Neural progenitor cell (in vitro differentiated cells): Measurements from ENCODE around the gene KCNAB1. TPM values are rescaled to one million over a fixed set of nuclear protein-coding genes. Genes with fewer than 3 reads are reported as not detected.
A peak's percentile ranks its signal among the peaks of the same experiment; 100 is the strongest.

ENCODE experiments used
- DNase-seq: peaks from one replicate; pipeline ENCODE4 v3.0.0-alpha.2; 2016; ENCODE audit warnings: low spot score
- H2AFZ ChIP-seq: fragments of 200-600 bp; sonication (generic); replicated peaks from 2 replicates; pipeline ENCODE4 v1.6.1; 2016; ENCODE audit warnings: antibody characterized with exemption
- H3F3A ChIP-seq: fragments of 200-600 bp; sonication (generic); 2 replicates; pipeline ENCODE4 v1.6.1; 2016; ENCODE audit warnings: antibody characterized with exemption, low read depth
- H3K27ac ChIP-seq: fragments of 200-600 bp; sonication (generic); 2 replicates; pipeline ENCODE4 v1.5.1; 2016; ENCODE audit warnings: mild to moderate bottlenecking
- H3K27me3 ChIP-seq: fragments of 200-600 bp; sonication (generic); 2 replicates; pipeline ENCODE4 v1.6.1; 2016; ENCODE audit warnings: mild to moderate bottlenecking, moderate library complexity
- H3K36me3 ChIP-seq: fragments of 200-600 bp; sonication (generic); 2 replicates; pipeline ENCODE4 v1.5.1; 2016
- H3K4me1 ChIP-seq: fragments of 200-600 bp; sonication (generic); 2 replicates; pipeline ENCODE4 v1.6.1; 2016; ENCODE audit warnings: mixed run types
- H3K4me2 ChIP-seq: fragments of 200-600 bp; sonication (generic); 2 replicates; pipeline ENCODE4 v1.6.1; 2016
- H3K4me3 ChIP-seq: fragments of 200-600 bp; sonication (generic); 2 replicates; pipeline ENCODE4 v1.5.1; 2016
- H3K79me2 ChIP-seq: fragments of 200-600 bp; sonication (generic); 2 replicates; pipeline ENCODE4 v1.6.1; 2016; ENCODE audit warnings: low read depth
- H3K9ac ChIP-seq: fragments of 200-600 bp; sonication (generic); 2 replicates; pipeline ENCODE4 v1.6.1; 2016
- H3K9me3 ChIP-seq: fragments of 200-600 bp; sonication (generic); 2 replicates; pipeline ENCODE4 v1.5.1; 2016; ENCODE audit warnings: low read depth
- H4K20me1 ChIP-seq: fragments of 200-600 bp; sonication (generic); 2 replicates; pipeline ENCODE4 v1.6.1; 2016; ENCODE audit warnings: low read depth
- H3K27ac Mint-ChIP-seq: 3 replicates; pipeline ENCODE4 v1.8.0; 2021; ENCODE audit warnings: mixed read lengths
- H3K27me3 Mint-ChIP-seq: 2 replicates; pipeline ENCODE4 v1.8.0; 2022; ENCODE audit warnings: low read depth, mild to moderate bottlenecking, inconsistent platforms, moderate library complexity, mixed read lengths; ENCODE audit not compliant: insufficient read depth
- H3K36me3 Mint-ChIP-seq: 3 replicates; pipeline ENCODE4 v1.8.0; 2021; ENCODE audit warnings: mixed read lengths
- H3K4me1 Mint-ChIP-seq: 3 replicates; pipeline ENCODE4 v1.8.0; 2021; ENCODE audit warnings: mixed read lengths
- H3K4me3 Mint-ChIP-seq: 3 replicates; pipeline ENCODE4 v1.8.0; 2021; ENCODE audit warnings: mild to moderate bottlenecking, moderate library complexity, mixed read lengths
- H3K9me3 Mint-ChIP-seq: 3 replicates; pipeline ENCODE4 v1.8.0; 2020; ENCODE audit warnings: mixed read lengths
- CTCF ChIP-seq: fragments of 200-600 bp; sonication (generic); IDR thresholded peaks from 2 replicates; pipeline ENCODE4 v1.5.1; 2017; ENCODE audit warnings: antibody characterized with exemption, mild to moderate bottlenecking
- EZH2 ChIP-seq: fragments of 200-600 bp; sonication (generic); IDR thresholded peaks from 2 replicates; pipeline ENCODE4 v1.6.1; 2017; ENCODE audit warnings: antibody characterized with exemption, mild to moderate bottlenecking, moderate library complexity
- EZH2phosphoT487 ChIP-seq: fragments of 200-600 bp; sonication (generic); IDR thresholded peaks from 2 replicates; pipeline ENCODE4 v1.6.1; 2017; ENCODE audit warnings: antibody characterized with exemption
- total RNA-seq: library from RNA; depleted of rRNA; stranded (reverse); fragments of >200 nt; gene quantifications from 2 replicates; pipeline ENCODE4 v1.2.3, GENCODE V29; 2015; ENCODE audit warnings: low replicate concordance

KCNAB1 gene
- total RNA-seq, 1 donor from 2014 or later = 0.24 TPM

GRCh38 chr3:156577736-156578135, 457.4 kb downstream of the KCNAB1 start:
- DNase-seq = no peak
- H3K27me3 Mint-ChIP-seq = no peaks in the 10 kb centered on the region
- no peaks in the 10 kb centered on the region for H3K9me3 Mint-ChIP-seq
- H3K9me3 ChIP-seq = no peaks in the 10 kb centered on the region
- H4K20me1 ChIP-seq = no peaks in the 10 kb centered on the region
- no peaks in the 10 kb centered on the region for H3K79me2 ChIP-seq
- H3K4me3 ChIP-seq = no peak overlapping the region
- H3K36me3 ChIP-seq = no peaks in the 10 kb centered on the region
- TF ChIP-seq CTCF (no peak), EZH2 (no peak), EZH2phosphoT487 (no peak)
- no peak overlapping the region for H3K9ac ChIP-seq
- no peaks in the 10 kb centered on the region for H3F3A ChIP-seq
- H3K4me1 ChIP-seq = no peaks in the 10 kb centered on the region
- no peaks in the 10 kb centered on the region for H3K27me3 ChIP-seq
- no peak overlapping the region for H3K4me2 ChIP-seq
- no peaks in the 10 kb centered on the region for H3K4me1 Mint-ChIP-seq
- no peak overlapping the region for H3K27ac Mint-ChIP-seq
- no peak overlapping the region for H3K27ac ChIP-seq
- H3K4me3 Mint-ChIP-seq = no peak overlapping the region
- no peak overlapping the region for H2AFZ ChIP-seq
- H3K36me3 Mint-ChIP-seq = no peaks in the 10 kb centered on the region

GRCh38 chr3:156579427-156579851, 459.1 kb downstream of the KCNAB1 start:
- no peaks in the 10 kb centered on the region for H3F3A ChIP-seq
- H2AFZ ChIP-seq = peak overlapping the region; percentile 47
- H3K79me2 ChIP-seq = no peaks in the 10 kb centered on the region
- Mint-ChIP-seq H3K27ac (no peak overlapping the region), H3K27me3 (no peaks in the 10 kb centered on the region), H3K4me1 (no peaks in the 10 kb centered on the region), H3K36me3 (no peaks in the 10 kb centered on the region), H3K9me3 (no peaks in the 10 kb centered on the region), H3K4me3 (no peak overlapping the region)
- no peak overlapping the region for H3K4me3 ChIP-seq
- H3K4me2 ChIP-seq = no peak overlapping the region
- DNase-seq = no peak
- H3K9me3 ChIP-seq = no peaks in the 10 kb centered on the region
- H3K27me3 ChIP-seq = no peaks in the 10 kb centered on the region
- no peak overlapping the region for H3K9ac ChIP-seq
- TF ChIP-seq EZH2phosphoT487 = no peak
- TF ChIP-seq CTCF = no peak
- no peak for TF ChIP-seq EZH2
- no peak overlapping the region for H3K27ac ChIP-seq
- H3K4me1 ChIP-seq = no peaks in the 10 kb centered on the region
- H3K36me3 ChIP-seq = no peaks in the 10 kb centered on the region
- H4K20me1 ChIP-seq = no peaks in the 10 kb centered on the region

- no peaks in the 10 kb centered on the region for H3K9me3 Mint-ChIP-seq
- Histone ChIP-seq H3K4me2 (no peak overlapping the region), H3K36me3 (no peaks in the 10 kb centered on the region), H3K4me3 (no peak overlapping the region), H3K9ac (no peak overlapping the region), H3K79me2 (no peaks in the 10 kb centered on the region), H3K27me3 (no peaks in the 10 kb centered on the region), H3K4me1 (no peaks in the 10 kb centered on the region), H4K20me1 (no peaks in the 10 kb centered on the region), H3F3A (no peaks in the 10 kb centered on the region), H3K9me3 (no peaks in the 10 kb centered on the region), H3K27ac (no peak overlapping the region), H2AFZ (no peak overlapping the region)
- no peaks in the 10 kb centered on the region for H3K27me3 Mint-ChIP-seq
- no peaks in the 10 kb centered on the region for H3K36me3 Mint-ChIP-seq
- H3K4me1 Mint-ChIP-seq = no peaks in the 10 kb centered on the region
- DNase-seq = no peak
- H3K4me3 Mint-ChIP-seq = no peak overlapping the region
- no peak overlapping the region for H3K27ac Mint-ChIP-seq
- TF ChIP-seq EZH2phosphoT487 (no peak), CTCF (no peak), EZH2 (no peak)
These were observed 460.7 kb downstream of the KCNAB1 start for GRCh38 chr3:156581033-156581432.
